IPS-11a (cell line): ENCODE data around the gene RFC2.

Experiments used
- H3K4me3 ChIP-seq: one replicate; pipeline ENCODE4 v1.5.1; 2013; ENCODE audit warnings: low read depth, low read length, control low read depth

The RFC2 gene

GRCh38 chr7:74193913-74194312 lies 60.3 kb downstream of the RFC2 start:
- H3K4me3 ChIP-seq, result no peak overlapping the region

- H3K4me3 ChIP-seq, result no peak overlapping the region
These were observed 61.1 kb downstream of the RFC2 start for GRCh38 chr7:74193054-74193453.

GRCh38 chr7:74191231-74191630 lies 63.0 kb downstream of the RFC2 start:
- H3K4me3 ChIP-seq, result no peak overlapping the region

- H3K4me3 ChIP-seq, result no peak overlapping the region
These were observed 63.9 kb downstream of the RFC2 start for GRCh38 chr7:74190259-74190658.

- H3K4me3 ChIP-seq, result no peak overlapping the region
These were observed 66.1 kb downstream of the RFC2 start for GRCh38 chr7:74187915-74188675.

GRCh38 chr7:74185636-74186035 lies 68.6 kb downstream of the RFC2 start:
- no peak overlapping the region for H3K4me3 ChIP-seq

GRCh38 chr7:74185016-74185415 lies 69.2 kb downstream of the RFC2 start:
- H3K4me3 ChIP-seq, result no peak overlapping the region

- no peak overlapping the region for H3K4me3 ChIP-seq
These were observed 70.3 kb downstream of the RFC2 start for GRCh38 chr7:74183653-74184450.

GRCh38 chr7:74183142-74183541 lies 71.1 kb downstream of the RFC2 start:
- no peak overlapping the region for H3K4me3 ChIP-seq

- H3K4me3 ChIP-seq, result no peak overlapping the region
These were observed 71.6 kb downstream of the RFC2 start for GRCh38 chr7:74182453-74183090.

- H3K4me3 ChIP-seq, result no peak overlapping the region
These were observed 72.4 kb downstream of the RFC2 start for GRCh38 chr7:74181821-74182220.
